ENCODE results near the gene PPIF. TPM values are rescaled to one million over a fixed set of nuclear protein-coding genes. Genes with fewer than 3 reads are reported as not detected.

Gene PPIF
- total and polyA plus RNA-seq, 2 of the 4 experiments (the other 2 are of a cell fraction), result 29.2 to 130 TPM

DNA sequence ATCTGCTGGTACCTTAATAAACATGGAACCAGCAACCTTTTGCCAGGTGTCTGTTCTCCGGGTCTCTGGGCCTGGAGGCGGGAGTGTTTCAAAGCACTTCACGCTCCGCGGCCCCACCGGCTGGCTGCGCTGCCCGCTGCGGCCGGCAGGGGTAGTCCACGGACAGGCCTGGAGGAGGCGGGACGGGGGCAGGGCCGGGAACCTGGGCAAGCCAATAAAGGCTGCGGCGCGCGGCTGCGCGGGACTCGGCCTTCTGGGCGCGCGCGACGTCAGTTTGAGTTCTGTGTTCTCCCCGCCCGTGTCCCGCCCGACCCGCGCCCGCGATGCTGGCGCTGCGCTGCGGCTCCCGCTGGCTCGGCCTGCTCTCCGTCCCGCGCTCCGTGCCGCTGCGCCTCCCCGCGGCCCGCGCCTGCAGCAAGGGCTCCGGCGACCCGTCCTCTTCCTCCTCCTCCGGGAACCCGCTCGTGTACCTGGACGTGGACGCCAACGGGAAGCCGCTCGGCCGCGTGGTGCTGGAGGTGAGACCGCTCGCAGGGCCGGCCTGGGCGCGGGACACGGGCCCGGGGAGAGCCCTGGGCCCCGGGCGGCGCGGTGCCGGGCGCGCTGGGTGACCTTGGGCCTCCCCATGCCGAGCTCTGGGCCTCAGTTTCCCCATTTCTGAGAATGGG is at the start of gene PPIF (continued):
- TF ChIP-seq MXI1 (IDR thresholded peaks at IDR 0.05; ENCODE audit: borderline replicate concordance, low read depth, low read length) (0 out of 2 replicates have a peak, but pooled peaks have one; percentile 42), CHD1 (IDR thresholded peaks at IDR 0.05; ENCODE audit: low read depth, low read length) (peak; percentile 95; the same call in 1 of the 2 replicates), RCOR1 (IDR thresholded peaks at IDR 0.05; ENCODE audit: insufficient replicate concordance, low read length) (no peak), CEBPB (IDR thresholded peaks at IDR 0.05; ENCODE audit: low read depth, low read length) (no peak), POLR2A (IDR thresholded peaks at IDR 0.05; ENCODE audit: low read depth, low read length) (peak; percentile 96)
